HG03469 (cell line): ENCODE results near the gene EPSTI1.
"Not testable (repeated sequence)": the region's sequence is repeated elsewhere in the genome, so short reads cannot be mapped to it uniquely, and the experiment has no call there.

Source experiments
- ATAC-seq: cut with Tn5 transposase; IDR thresholded peaks from one replicate; pipeline ENCODE4 v1.9.1; 2021; ENCODE audit warnings: mild to moderate bottlenecking, moderate library complexity, moderate number of reproducible peaks; ENCODE audit not compliant: unreplicated experiment

Gene EPSTI1

GRCh38 chr13:42991898-42992763, at the start of gene EPSTI1:
TSS of gene EPSTI1 (minus strand) at chr13:42992241. CDS start at chr13:42992165, 76 bp downstream.
- ATAC-seq = peak; percentile 46

GRCh38 chr13:43041369-43041921, 49.4 kb upstream of the EPSTI1 start:
- peak; percentile 45 for ATAC-seq

GRCh38 chr13:43040581-43041368, 48.7 kb upstream of the EPSTI1 start:
- ATAC-seq = not testable (repeated sequence)

- ATAC-seq = no peak
These were observed 47.9 kb upstream of the EPSTI1 start for GRCh38 chr13:43039966-43040365.

- no peak for ATAC-seq
These were observed 44.6 kb upstream of the EPSTI1 start for GRCh38 chr13:43036351-43037250.

GRCh38 chr13:43033038-43033437, 41.0 kb upstream of the EPSTI1 start:
- ATAC-seq = no peak

GRCh38 chr13:43031881-43032280, 39.8 kb upstream of the EPSTI1 start:
- no peak for ATAC-seq

GRCh38 chr13:43030548-43030947, 38.5 kb upstream of the EPSTI1 start:
- no peak for ATAC-seq

GRCh38 chr13:43026262-43026661, 34.2 kb upstream of the EPSTI1 start:
- no peak for ATAC-seq

- ATAC-seq = peak; percentile 70
These were observed 31.4 kb upstream of the EPSTI1 start, which contains the start of gene DNAJC15 for GRCh38 chr13:43023289-43023963. TSS of gene DNAJC15 (plus strand) at chr13:43023586. CDS start at chr13:43023627, 41 bp downstream.

- ATAC-seq = no peak
These were observed 30.9 kb upstream of the EPSTI1 start for GRCh38 chr13:43022934-43023288.

GRCh38 chr13:43021926-43022670, 30.1 kb upstream of the EPSTI1 start:
- no peak for ATAC-seq

GRCh38 chr13:43020794-43021193, 28.8 kb upstream of the EPSTI1 start:
- no peak for ATAC-seq

- ATAC-seq = no peak
These were observed 27.8 kb upstream of the EPSTI1 start for GRCh38 chr13:43019811-43020210.

GRCh38 chr13:43016226-43016625, 24.2 kb upstream of the EPSTI1 start:
- ATAC-seq = no peak

GRCh38 chr13:43014162-43014561, 22.1 kb upstream of the EPSTI1 start:
- ATAC-seq = no peak

- ATAC-seq = no peak
These were observed 17.5 kb upstream of the EPSTI1 start for GRCh38 chr13:43009506-43009905.

- ATAC-seq = no peak
These were observed 16.6 kb upstream of the EPSTI1 start for GRCh38 chr13:43008596-43008995.
